ENCODE results near the gene MAP1LC3C.

- TF ChIP-seq CTCF (IDR thresholded peaks at IDR 0.05; ENCODE audit: insufficient read depth, low read length, poor library complexity, severe bottlenecking) (no peak), EZH2phosphoT487 (conservative IDR thresholded peaks at IDR 0.05; ENCODE audit: low read length) (no peak)
Measured at GRCh38 chr1:242016479-242016878, 17.6 kb upstream of the MAP1LC3C start.
